ENCODE data around the gene XRN1.
"Not testable (repeated sequence)": the region's sequence is repeated elsewhere in the genome, so short reads cannot be mapped to it uniquely, and the experiment has no call there.

The XRN1 gene

GRCh38 chr3:142348460-142348859, 99.4 kb downstream of the XRN1 start:
- DNase-seq (ENCODE audit: low spot score in 2 of 2): no peak
- H3K4me3 Mint-ChIP-seq: no peak overlapping the region
- H3K27me3 Mint-ChIP-seq: no peaks in the 10 kb centered on the region
- H3K36me3 Mint-ChIP-seq: peaks cover 39% of the 10 kb centered on the region
- H3K4me1 Mint-ChIP-seq: no peaks in the 10 kb centered on the region
- H3K27ac Mint-ChIP-seq: peak overlapping the region; percentile 48
- H3K9me3 Mint-ChIP-seq: no peaks in the 10 kb centered on the region
- no peak for ATAC-seq (ENCODE audit: low read depth)

GRCh38 chr3:142337994-142338393, 109.8 kb downstream of the XRN1 start:
- no peaks in the 10 kb centered on the region for H3K27me3 Mint-ChIP-seq
- no peak for ATAC-seq (ENCODE audit: low read depth)
- DNase-seq (ENCODE audit: low spot score in 2 of 2): no peak
- H3K27ac Mint-ChIP-seq: no peak overlapping the region
- H3K4me3 Mint-ChIP-seq: no peak overlapping the region
- H3K4me1 Mint-ChIP-seq: no peaks in the 10 kb centered on the region
- peaks cover 55% of the 10 kb centered on the region for H3K36me3 Mint-ChIP-seq
- peaks cover 10% of the 10 kb centered on the region for H3K9me3 Mint-ChIP-seq

GRCh38 chr3:142332390-142332789, 115.4 kb downstream of the XRN1 start:
- Mint-ChIP-seq H3K27ac (no peak overlapping the region), H3K27me3 (no peaks in the 10 kb centered on the region), H3K4me3 (no peak overlapping the region), H3K9me3 (no peaks in the 10 kb centered on the region), H3K4me1 (no peaks in the 10 kb centered on the region), H3K36me3 (peaks cover 27% of the 10 kb centered on the region)
- no peak for DNase-seq (ENCODE audit: low spot score in 2 of 2)
- ATAC-seq (ENCODE audit: low read depth): no peak

GRCh38 chr3:142324275-142324953, 123.4 kb downstream of the XRN1 start:
- H3K27me3 Mint-ChIP-seq; H3K27ac Mint-ChIP-seq; H3K9me3 Mint-ChIP-seq; ATAC-seq (ENCODE audit: low read depth); DNase-seq (ENCODE audit: low spot score in 2 of 2); H3K4me3 Mint-ChIP-seq; H3K4me1 Mint-ChIP-seq: not testable (repeated sequence)
- H3K36me3 Mint-ChIP-seq: peaks cover 42% of the 10 kb centered on the region

- H3K27ac Mint-ChIP-seq: peak overlapping the region; percentile 26
- H3K4me3 Mint-ChIP-seq: no peak overlapping the region
- no peak for DNase-seq (ENCODE audit: low spot score in 2 of 2)
- no peak for ATAC-seq (ENCODE audit: low read depth)
- no peaks in the 10 kb centered on the region for H3K9me3 Mint-ChIP-seq
- H3K36me3 Mint-ChIP-seq: peaks cover 34% of the 10 kb centered on the region
- no peaks in the 10 kb centered on the region for H3K4me1 Mint-ChIP-seq
- no peaks in the 10 kb centered on the region for H3K27me3 Mint-ChIP-seq
Measured at GRCh38 chr3:142319912-142320311, 127.9 kb downstream of the XRN1 start.

GRCh38 chr3:142319094-142319493, 128.7 kb downstream of the XRN1 start:
- no peaks in the 10 kb centered on the region for H3K4me1 Mint-ChIP-seq
- H3K4me3 Mint-ChIP-seq: no peak overlapping the region
- DNase-seq (ENCODE audit: low spot score in 2 of 2) (no peak), ATAC-seq (ENCODE audit: low read depth) (no peak)
- no peak overlapping the region for H3K27ac Mint-ChIP-seq
- peaks cover 26% of the 10 kb centered on the region for H3K36me3 Mint-ChIP-seq
- no peaks in the 10 kb centered on the region for H3K27me3 Mint-ChIP-seq
- H3K9me3 Mint-ChIP-seq: no peaks in the 10 kb centered on the region

GRCh38 chr3:142318331-142318730, 129.5 kb downstream of the XRN1 start:
- DNase-seq (ENCODE audit: low spot score in 2 of 2): no peak
- H3K27me3 Mint-ChIP-seq: no peaks in the 10 kb centered on the region
- no peak overlapping the region for H3K4me3 Mint-ChIP-seq
- no peak overlapping the region for H3K27ac Mint-ChIP-seq
- no peaks in the 10 kb centered on the region for H3K9me3 Mint-ChIP-seq
- no peak for ATAC-seq (ENCODE audit: low read depth)
- peaks cover 30% of the 10 kb centered on the region for H3K36me3 Mint-ChIP-seq
- no peaks in the 10 kb centered on the region for H3K4me1 Mint-ChIP-seq

GRCh38 chr3:142315978-142316388, 131.9 kb downstream of the XRN1 start:
- H3K36me3 Mint-ChIP-seq: peaks cover 35% of the 10 kb centered on the region
- ATAC-seq (ENCODE audit: low read depth); H3K27ac Mint-ChIP-seq; H3K27me3 Mint-ChIP-seq; H3K4me3 Mint-ChIP-seq; H3K9me3 Mint-ChIP-seq; H3K4me1 Mint-ChIP-seq; DNase-seq (ENCODE audit: low spot score in 2 of 2): not testable (repeated sequence)

- H3K36me3 Mint-ChIP-seq: peaks cover 31% of the 10 kb centered on the region
- no peak overlapping the region for H3K27ac Mint-ChIP-seq
- no peaks in the 10 kb centered on the region for H3K4me1 Mint-ChIP-seq
- no peaks in the 10 kb centered on the region for H3K9me3 Mint-ChIP-seq
- H3K4me3 Mint-ChIP-seq: no peak overlapping the region
- no peak for ATAC-seq (ENCODE audit: low read depth)
- no peaks in the 10 kb centered on the region for H3K27me3 Mint-ChIP-seq
- DNase-seq (ENCODE audit: low spot score in 2 of 2): no peak
Measured at GRCh38 chr3:142315083-142315482, 132.8 kb downstream of the XRN1 start.

GRCh38 chr3:142310439-142310838, 137.4 kb downstream of the XRN1 start:
- Mint-ChIP-seq H3K27ac (no peak overlapping the region), H3K36me3 (peaks cover 30% of the 10 kb centered on the region), H3K4me1 (no peaks in the 10 kb centered on the region), H3K9me3 (peaks cover 4% of the 10 kb centered on the region), H3K27me3 (no peaks in the 10 kb centered on the region), H3K4me3 (no peak overlapping the region)
- ATAC-seq (ENCODE audit: low read depth) (no peak), DNase-seq (ENCODE audit: low spot score in 2 of 2) (no peak)

GRCh38 chr3:142302847-142303246, 145.0 kb downstream of the XRN1 start:
- not testable (repeated sequence) for H3K27ac Mint-ChIP-seq; H3K4me3 Mint-ChIP-seq; H3K27me3 Mint-ChIP-seq; H3K4me1 Mint-ChIP-seq; ATAC-seq (ENCODE audit: low read depth); DNase-seq (ENCODE audit: low spot score in 2 of 2)
- Mint-ChIP-seq H3K36me3 (peaks cover 50% of the 10 kb centered on the region), H3K9me3 (peaks cover 24% of the 10 kb centered on the region)

GRCh38 chr3:142298626-142299025, 149.2 kb downstream of the XRN1 start:
- no peak for DNase-seq (ENCODE audit: low spot score in 2 of 2)
- no peaks in the 10 kb centered on the region for H3K27me3 Mint-ChIP-seq
- peaks cover 28% of the 10 kb centered on the region for H3K36me3 Mint-ChIP-seq

GRCh38 chr3:142296507-142296906, 151.3 kb downstream of the XRN1 start:
- peaks cover 10% of the 10 kb centered on the region for H3K36me3 Mint-ChIP-seq
- H3K27me3 Mint-ChIP-seq: no peaks in the 10 kb centered on the region
- ATAC-seq (ENCODE audit: low read depth) (no peak), DNase-seq (ENCODE audit: low spot score in 2 of 2) (no peak)
- peaks cover 2% of the 10 kb centered on the region for H3K9me3 Mint-ChIP-seq
- H3K4me3 Mint-ChIP-seq: no peak overlapping the region
- no peaks in the 10 kb centered on the region for H3K4me1 Mint-ChIP-seq
- no peak overlapping the region for H3K27ac Mint-ChIP-seq

More at GRCh38 chr3:142298626-142299025, 149.2 kb downstream of the XRN1 start:
- no peak for ATAC-seq (ENCODE audit: low read depth)
- no peak overlapping the region for H3K4me3 Mint-ChIP-seq
- peaks cover 10% of the 10 kb centered on the region for H3K9me3 Mint-ChIP-seq
- H3K27ac Mint-ChIP-seq: no peak overlapping the region
- no peaks in the 10 kb centered on the region for H3K4me1 Mint-ChIP-seq

GRCh38 chr3:142287866-142288638, 159.8 kb downstream of the XRN1 start:
- H3K4me1 Mint-ChIP-seq: no peaks in the 10 kb centered on the region
- no peak overlapping the region for H3K27ac Mint-ChIP-seq
- peaks cover 2% of the 10 kb centered on the region for H3K9me3 Mint-ChIP-seq
- H3K4me3 Mint-ChIP-seq: no peak overlapping the region
- ATAC-seq (ENCODE audit: low read depth): no peak
- peaks cover 10% of the 10 kb centered on the region for H3K36me3 Mint-ChIP-seq
- no peaks in the 10 kb centered on the region for H3K27me3 Mint-ChIP-seq
- DNase-seq (ENCODE audit: low spot score in 2 of 2): no peak

Data from memory B cell (primary cell).